SU-DHL-6 (cell line): Measurements from ENCODE around the gene ADAM10.

Experiments
- H2AFZ ChIP-seq: fragments of 200-600 bp; sonication (generic); 2 replicates; pipeline ENCODE4 v1.6.1; 2014; ENCODE audit warnings: low read depth, mild to moderate bottlenecking, moderate library complexity, mixed read lengths, antibody characterized with exemption, low read length; ENCODE audit not compliant: severe bottlenecking
- H3F3A ChIP-seq: fragments of 200-600 bp; shearing (Covaris generic); 2 replicates; pipeline ENCODE4 v1.6.0; 2016; ENCODE audit warnings: antibody characterized with exemption, mild to moderate bottlenecking; ENCODE audit not compliant: insufficient read depth
- H3K27ac ChIP-seq: fragments of 200-600 bp; sonication (generic); 2 replicates; pipeline ENCODE4 v1.5.1; 2016; ENCODE audit warnings: low read depth, mild to moderate bottlenecking, low read length, moderate library complexity, mixed read lengths
- H3K27me3 ChIP-seq: fragments of 200-600 bp; sonication (generic), shearing (Covaris generic); 2 replicates; pipeline ENCODE4 v1.6.0; 2014; ENCODE audit warnings: mild to moderate bottlenecking, low read length
- H3K36me3 ChIP-seq: fragments of 200-600 bp; sonication (generic); 2 replicates; pipeline ENCODE4 v1.6.1; 2014; ENCODE audit warnings: mild to moderate bottlenecking, low read length, mixed read lengths
- H3K4me2 ChIP-seq: fragments of 300-600, 200-600 bp; shearing (Covaris generic), sonication (generic); 2 replicates; pipeline ENCODE4 v1.6.0; 2014; ENCODE audit warnings: low read length, low read depth, mild to moderate bottlenecking; ENCODE audit not compliant: poor library complexity, severe bottlenecking
- H3K4me3 ChIP-seq: fragments of 200-600 bp; sonication (generic); 2 replicates; pipeline ENCODE4 v1.5.1; 2014; ENCODE audit warnings: antibody characterized with exemption, low read length, mild to moderate bottlenecking, mixed read lengths; ENCODE audit not compliant: insufficient read depth, poor library complexity, severe bottlenecking
- H3K79me2 ChIP-seq: fragments of 200-600 bp; sonication (generic); 2 replicates; pipeline ENCODE4 v1.6.1; 2014; ENCODE audit warnings: mild to moderate bottlenecking, low read length, moderate library complexity; ENCODE audit not compliant: insufficient read depth
- H3K9ac ChIP-seq: fragments of 200-600 bp; sonication (generic); 2 replicates; pipeline ENCODE4 v1.7.0; 2014; ENCODE audit warnings: mild to moderate bottlenecking, low read length
- H3K9me2 ChIP-seq: fragments of 200-600 bp; sonication (generic); replicated peaks from 2 replicates; pipeline ENCODE4 v1.6.1; 2014; ENCODE audit warnings: low read length; ENCODE audit not compliant: insufficient read depth
- H3K9me3 ChIP-seq: fragments of 200-600 bp; sonication (generic); 2 replicates; pipeline ENCODE4 v1.6.1; 2014; ENCODE audit warnings: low read length, mixed read lengths; ENCODE audit not compliant: insufficient read depth
- H4K20me1 ChIP-seq: fragments of 200-600 bp; sonication (generic); 2 replicates; pipeline ENCODE4 v1.6.1; 2014; ENCODE audit warnings: low read depth, mild to moderate bottlenecking, antibody characterized with exemption, low read length, moderate library complexity, mixed read lengths
- EZH2phosphoT487 ChIP-seq: fragments of 200-600 bp; sonication (generic), shearing (Covaris generic); conservative IDR thresholded peaks from 2 replicates; pipeline ENCODE4 v1.6.1; 2018; ENCODE audit warnings: mild to moderate bottlenecking, antibody characterized with exemption, low read length, moderate library complexity, mixed read lengths
- TF ChIP-seq, protein P1 (sequence below): fragments of 200-600 bp; sonication (generic); IDR thresholded peaks from one replicate; pipeline ENCODE4 v1.5.1; 2017; ENCODE audit warnings: antibody characterized with exemption, mild to moderate bottlenecking, low read length, moderate library complexity; ENCODE audit not compliant: insufficient read depth, poor library complexity, severe bottlenecking

The ADAM10 gene

DNA sequence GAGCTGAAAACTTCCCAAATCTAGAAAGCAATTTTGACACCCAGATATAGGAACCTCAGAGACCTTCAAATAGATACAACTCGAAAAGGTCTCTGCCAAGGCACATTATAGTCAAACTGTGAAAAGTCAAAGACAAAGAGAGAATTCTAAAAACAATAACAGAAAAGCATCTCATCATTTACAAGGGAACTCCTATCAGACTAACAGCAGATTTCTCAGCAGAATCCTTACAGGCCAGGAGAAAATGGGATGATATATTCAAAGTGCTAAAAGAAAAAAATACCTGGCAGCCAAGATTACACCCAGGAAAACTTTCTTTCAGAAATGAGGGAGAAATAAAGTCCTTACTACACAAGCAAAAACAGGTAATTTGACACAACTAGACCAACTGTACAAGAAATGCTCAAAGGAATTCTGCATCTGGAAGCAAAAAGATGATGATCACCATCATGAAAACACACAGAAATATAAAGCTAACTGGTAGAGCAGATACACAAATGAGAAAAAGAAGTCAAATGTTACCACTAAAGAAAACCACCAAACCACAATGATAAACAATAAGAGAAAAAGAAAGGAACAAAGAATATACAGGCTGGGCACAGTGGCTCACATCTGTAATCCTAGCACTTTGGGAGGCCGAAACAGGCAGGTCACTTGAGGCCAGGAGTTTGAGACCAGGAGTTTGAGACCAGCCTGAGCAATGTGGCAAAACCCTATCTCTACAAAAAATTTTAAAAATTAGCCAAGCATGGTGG lies 50.4 kb downstream of the ADAM10 start:
- Histone ChIP-seq H3K27me3 (no peaks in the 10 kb centered on the region), H4K20me1 (no peaks in the 10 kb centered on the region), H3K9me3 (no peaks in the 10 kb centered on the region), H3K9ac (no peak overlapping the region), H3K4me3 (no peak overlapping the region), H3F3A (no peaks in the 10 kb centered on the region), H3K4me2 (no peak overlapping the region), H3K79me2 (peaks cover 55% of the 10 kb centered on the region), H3K9me2 (no peaks in the 10 kb centered on the region), H3K36me3 (peaks cover 13% of the 10 kb centered on the region), H3K27ac (no peak overlapping the region), H2AFZ (no peak overlapping the region)
- TF ChIP-seq, protein P1, sequence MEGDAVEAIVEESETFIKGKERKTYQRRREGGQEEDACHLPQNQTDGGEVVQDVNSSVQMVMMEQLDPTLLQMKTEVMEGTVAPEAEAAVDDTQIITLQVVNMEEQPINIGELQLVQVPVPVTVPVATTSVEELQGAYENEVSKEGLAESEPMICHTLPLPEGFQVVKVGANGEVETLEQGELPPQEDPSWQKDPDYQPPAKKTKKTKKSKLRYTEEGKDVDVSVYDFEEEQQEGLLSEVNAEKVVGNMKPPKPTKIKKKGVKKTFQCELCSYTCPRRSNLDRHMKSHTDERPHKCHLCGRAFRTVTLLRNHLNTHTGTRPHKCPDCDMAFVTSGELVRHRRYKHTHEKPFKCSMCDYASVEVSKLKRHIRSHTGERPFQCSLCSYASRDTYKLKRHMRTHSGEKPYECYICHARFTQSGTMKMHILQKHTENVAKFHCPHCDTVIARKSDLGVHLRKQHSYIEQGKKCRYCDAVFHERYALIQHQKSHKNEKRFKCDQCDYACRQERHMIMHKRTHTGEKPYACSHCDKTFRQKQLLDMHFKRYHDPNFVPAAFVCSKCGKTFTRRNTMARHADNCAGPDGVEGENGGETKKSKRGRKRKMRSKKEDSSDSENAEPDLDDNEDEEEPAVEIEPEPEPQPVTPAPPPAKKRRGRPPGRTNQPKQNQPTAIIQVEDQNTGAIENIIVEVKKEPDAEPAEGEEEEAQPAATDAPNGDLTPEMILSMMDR = no peak
- no peak for TF ChIP-seq EZH2phosphoT487

DNA sequence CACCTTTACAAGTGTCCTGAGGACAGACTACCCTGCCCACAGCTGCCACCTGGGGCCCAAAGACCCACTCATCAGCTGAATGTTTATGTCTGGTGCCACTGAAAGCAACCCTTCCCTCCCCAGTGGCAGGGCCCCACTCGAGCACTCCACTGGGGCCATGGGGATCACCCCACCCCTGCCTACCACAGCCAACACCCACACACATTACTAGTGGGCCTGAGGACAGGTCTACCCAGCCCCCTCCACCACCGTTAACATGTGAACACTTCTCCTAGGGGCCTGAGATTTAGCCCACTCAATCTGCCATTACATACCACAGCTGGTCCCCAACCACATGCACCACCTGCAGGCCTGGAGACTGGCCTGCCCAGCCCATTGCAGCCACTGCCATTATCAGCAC lies 52.3 kb downstream of the ADAM10 start:
- Histone ChIP-seq H3K27me3 (no peaks in the 10 kb centered on the region), H2AFZ (no peak overlapping the region), H3K9me3 (no peaks in the 10 kb centered on the region), H3K4me3 (no peak overlapping the region), H3K9me2 (no peaks in the 10 kb centered on the region), H3K27ac (no peak overlapping the region), H3K79me2 (peaks cover 54% of the 10 kb centered on the region), H3K9ac (no peak overlapping the region), H3K4me2 (no peak overlapping the region), H3K36me3 (peaks cover 10% of the 10 kb centered on the region), H3F3A (no peaks in the 10 kb centered on the region), H4K20me1 (no peaks in the 10 kb centered on the region)
- TF ChIP-seq, protein P1 = no peak
- no peak for TF ChIP-seq EZH2phosphoT487

DNA sequence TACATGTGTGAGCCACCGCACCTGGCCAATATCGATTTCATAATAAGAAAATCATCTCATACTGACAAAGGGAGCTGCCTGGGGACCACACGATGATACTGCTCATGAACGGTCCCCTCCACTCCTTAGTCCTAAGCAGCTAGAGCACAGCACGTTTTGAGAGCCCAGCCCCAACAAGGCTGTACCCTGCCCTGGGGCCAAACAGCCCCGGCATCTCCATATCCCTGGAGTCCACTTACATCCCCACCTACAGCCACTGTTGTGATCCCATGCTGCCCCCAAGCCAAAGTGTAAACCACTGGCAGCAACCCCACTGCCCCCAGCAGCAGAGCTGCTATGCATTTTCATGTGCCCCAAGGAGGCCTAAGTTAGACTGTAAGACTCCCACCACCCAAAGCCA lies 52.8 kb downstream of the ADAM10 start:
- Histone ChIP-seq H4K20me1 (no peaks in the 10 kb centered on the region), H3K9me2 (no peaks in the 10 kb centered on the region), H2AFZ (no peak overlapping the region), H3K9ac (no peak overlapping the region), H3K27me3 (no peaks in the 10 kb centered on the region), H3K27ac (no peak overlapping the region), H3K4me3 (no peak overlapping the region), H3F3A (no peaks in the 10 kb centered on the region), H3K9me3 (no peaks in the 10 kb centered on the region), H3K36me3 (peaks cover 10% of the 10 kb centered on the region), H3K79me2 (peaks cover 54% of the 10 kb centered on the region), H3K4me2 (no peak overlapping the region)
- TF ChIP-seq, protein P1 = no peak
- TF ChIP-seq EZH2phosphoT487 = no peak
